Heart left ventricle (tissue), 13 donors: ENCODE results near the gene NELFB.

ENCODE experiments used
- POLR2A ChIP-seq, 2 donors: fragments of 450-650 bp; IDR thresholded peaks; one replicate each; pipeline ENCODE4 v1.6.1; 2017; ENCODE audit warnings: antibody characterized with exemption in 2 of 2, mild to moderate bottlenecking in 2 of 2, moderate library complexity in 2 of 2
- TF ChIP-seq, protein P1 (sequence below), 12 donors: fragments of 200-600 bp; sonication (generic) in 4 of 12; IDR thresholded peaks; one replicate each; pipeline versions ENCODE4 v1.5.0 to v1.8.0; 2018 to 2022; ENCODE audit warnings: antibody characterized with exemption in 12 of 12, mild to moderate bottlenecking in 5 of 12
- donor health status: ischemic (EF 13 %, LVEDD 7.1; RV severe dilation, severe dysfunction).
- donor health status: DM: no; HTN: yes; CAD: no.
- donor health status: DM: no; HTN: no; CAD: no.
- donor health status: ischemic (EF 25% LVEDD 6.9; RV normal size, moderate dysfunction).
- donor health status: ischemic (EF 25% LVEDD 5.7; RV mildly dilated, moderate dysfunction).
- donor health status: ischemic (EF 35%, LVEDD 5.7; RV mildly dilated, moderate dysfunction).
- donor health status: nonischemic (EF 11% LVEDD 7.7; RV severe dilation, severe dysfunction).
- donor health status: DM: yes; HTN: yes; CAD: no.
- donor health status: PGD.
- donor health status: ischemic (EF 29% LVEDD 5.4; RV normal size, mild dysfunction).
- donor health status: nonischemic (EF 23%, LVEDD 6.1; RV moderate dilation, normal function).

DNA sequence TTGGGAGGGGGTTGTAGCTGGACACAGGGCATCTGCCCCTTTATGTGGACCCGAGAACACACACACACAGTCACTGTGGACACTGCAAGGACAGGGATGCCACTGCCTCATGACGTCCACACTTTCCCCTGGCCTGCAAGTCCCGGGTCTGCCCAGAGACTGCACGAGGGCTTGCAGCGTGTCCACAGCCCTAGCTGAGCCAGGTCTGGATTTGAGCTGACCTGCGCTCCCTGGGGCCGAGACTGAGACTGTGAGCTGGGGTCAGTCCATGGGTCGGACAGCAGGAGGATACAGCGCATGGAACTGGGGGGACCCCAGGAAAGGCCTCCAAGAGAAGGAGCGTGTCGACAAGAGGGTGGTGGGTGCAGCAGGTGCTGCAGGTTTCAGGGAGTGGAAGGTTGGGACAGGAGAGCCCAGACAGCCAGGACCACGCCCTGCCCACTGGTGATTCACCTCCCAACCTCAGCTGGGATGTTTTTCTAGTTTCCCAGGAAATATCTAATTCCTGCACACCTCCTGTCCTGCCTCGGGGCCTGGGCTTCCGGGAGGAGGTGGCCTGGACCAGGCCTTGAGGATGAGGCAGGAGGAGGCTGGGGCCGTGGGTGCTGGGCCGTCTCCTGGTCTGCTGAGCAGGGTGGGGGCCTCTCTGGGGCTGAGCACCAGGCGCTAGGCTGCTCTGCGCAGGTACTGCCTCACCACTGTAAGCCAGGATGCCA, 28.6 kb upstream of the NELFB start:
- TF ChIP-seq, protein P1, sequence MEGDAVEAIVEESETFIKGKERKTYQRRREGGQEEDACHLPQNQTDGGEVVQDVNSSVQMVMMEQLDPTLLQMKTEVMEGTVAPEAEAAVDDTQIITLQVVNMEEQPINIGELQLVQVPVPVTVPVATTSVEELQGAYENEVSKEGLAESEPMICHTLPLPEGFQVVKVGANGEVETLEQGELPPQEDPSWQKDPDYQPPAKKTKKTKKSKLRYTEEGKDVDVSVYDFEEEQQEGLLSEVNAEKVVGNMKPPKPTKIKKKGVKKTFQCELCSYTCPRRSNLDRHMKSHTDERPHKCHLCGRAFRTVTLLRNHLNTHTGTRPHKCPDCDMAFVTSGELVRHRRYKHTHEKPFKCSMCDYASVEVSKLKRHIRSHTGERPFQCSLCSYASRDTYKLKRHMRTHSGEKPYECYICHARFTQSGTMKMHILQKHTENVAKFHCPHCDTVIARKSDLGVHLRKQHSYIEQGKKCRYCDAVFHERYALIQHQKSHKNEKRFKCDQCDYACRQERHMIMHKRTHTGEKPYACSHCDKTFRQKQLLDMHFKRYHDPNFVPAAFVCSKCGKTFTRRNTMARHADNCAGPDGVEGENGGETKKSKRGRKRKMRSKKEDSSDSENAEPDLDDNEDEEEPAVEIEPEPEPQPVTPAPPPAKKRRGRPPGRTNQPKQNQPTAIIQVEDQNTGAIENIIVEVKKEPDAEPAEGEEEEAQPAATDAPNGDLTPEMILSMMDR (IDR thresholded peaks at IDR 0.05): no peak
- no peak for TF ChIP-seq POLR2A (IDR thresholded peaks at IDR 0.05)
